Amygdala (tissue), 56 donors: ENCODE data around the gene MRPL20.
"Not testable (repeated sequence)": the region's sequence is repeated elsewhere in the genome, so short reads cannot be mapped to it uniquely, and the experiment has no call there.

Experiments
- DNase-seq, 56 donors: peaks; one replicate each; lab custom pipeline; 2025; lab: John Stamatoyannopoulos, UW

MRPL20 gene

DNA sequence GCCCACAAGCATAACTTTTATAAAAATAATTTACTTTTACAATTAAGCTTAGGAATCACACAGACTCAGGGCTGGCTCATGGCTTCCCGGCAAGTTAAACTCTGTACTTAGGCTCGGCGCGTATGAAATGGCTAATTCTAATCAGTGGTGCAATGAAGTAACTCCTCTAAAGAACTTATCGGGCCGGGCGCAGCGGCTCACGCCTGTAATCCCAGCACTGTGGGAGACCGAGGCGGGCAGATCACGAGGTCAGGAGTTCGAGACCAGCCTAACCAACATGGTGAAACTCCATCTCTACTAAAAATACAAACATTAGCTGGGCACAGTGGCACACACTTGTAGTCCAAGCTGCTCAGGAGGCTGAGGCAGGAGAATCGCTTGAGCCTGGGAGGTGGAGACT is 37.0 kb downstream of the MRPL20 start:
- not testable (repeated sequence) for DNase-seq

DNA sequence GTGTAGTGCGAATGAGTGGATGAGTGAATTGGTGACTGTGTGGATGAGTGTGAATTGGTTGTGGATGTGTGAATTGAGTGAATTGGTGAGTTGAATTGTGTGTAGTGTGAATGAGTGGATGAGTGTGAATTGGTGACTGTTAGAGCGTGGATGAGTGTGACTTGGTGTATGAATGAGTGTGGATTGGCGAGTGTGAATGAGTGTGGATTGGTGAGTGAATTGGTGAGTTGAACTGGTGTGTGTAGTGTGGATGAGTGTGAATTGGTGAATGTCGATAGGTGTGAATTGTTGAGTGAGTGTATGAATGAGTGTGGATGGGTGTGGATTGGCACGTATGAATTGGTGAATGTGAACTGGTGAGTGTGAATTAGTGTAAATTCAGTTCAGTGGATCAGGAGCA is 39.8 kb downstream of the MRPL20 start:
- no peak for DNase-seq

DNA sequence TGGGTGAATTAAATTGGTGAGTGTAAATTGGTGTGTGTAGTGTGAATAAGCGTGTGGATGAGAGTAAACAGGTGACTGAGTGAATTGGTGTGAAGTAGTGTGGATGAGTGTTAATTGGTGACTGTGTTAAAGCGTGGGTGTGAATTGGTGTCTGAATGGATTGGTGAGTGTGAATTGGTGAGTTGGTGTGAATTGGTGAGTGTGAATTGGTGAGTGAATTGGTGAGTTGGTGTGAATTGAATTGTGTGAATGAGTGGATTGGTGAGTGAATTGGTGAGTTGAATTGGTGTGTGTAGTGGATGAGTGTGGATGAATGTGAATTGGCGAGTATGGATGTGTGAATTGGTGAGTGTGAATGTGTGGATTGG is 40.4 kb downstream of the MRPL20 start:
- DNase-seq: no peak

DNA sequence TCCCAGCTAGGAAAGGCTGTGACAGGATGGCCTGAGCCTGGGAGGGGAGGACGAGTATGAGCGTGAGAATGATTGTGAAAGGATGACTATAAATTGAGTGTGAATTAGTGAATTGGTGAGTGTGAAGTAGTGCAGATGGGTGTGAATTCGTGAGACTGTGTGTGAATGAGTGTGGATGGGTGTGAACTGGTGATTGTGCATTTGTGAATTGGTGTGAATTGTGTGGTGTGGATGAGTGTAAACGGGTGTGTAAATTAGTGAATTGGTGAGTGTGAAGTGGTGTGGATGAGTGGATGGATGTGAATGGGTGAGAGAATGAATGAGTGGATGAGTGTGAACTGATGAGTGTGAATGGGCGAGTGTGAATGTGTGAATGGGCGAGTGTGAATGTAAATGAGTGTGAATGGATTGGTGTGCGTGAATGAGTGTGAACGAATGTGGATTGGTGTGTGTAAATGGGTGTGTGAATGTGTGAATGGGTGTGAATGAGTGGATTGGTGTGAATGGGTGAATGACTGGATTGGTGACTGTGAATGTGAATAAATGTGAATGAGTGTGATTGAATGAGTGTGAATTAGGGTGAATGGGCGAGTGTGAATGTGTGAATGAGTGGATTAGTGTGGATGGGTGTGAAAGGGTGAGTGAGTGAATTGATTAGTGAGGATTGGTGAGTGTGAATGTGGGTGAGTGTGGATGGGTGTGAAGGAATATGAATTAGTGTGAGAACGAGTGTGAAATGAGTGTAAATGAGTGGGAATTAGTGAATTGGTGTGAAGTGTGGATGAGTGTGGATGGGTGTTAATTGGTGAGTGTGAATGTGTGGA is 41.0 kb downstream of the MRPL20 start:
- no peak for DNase-seq

DNA sequence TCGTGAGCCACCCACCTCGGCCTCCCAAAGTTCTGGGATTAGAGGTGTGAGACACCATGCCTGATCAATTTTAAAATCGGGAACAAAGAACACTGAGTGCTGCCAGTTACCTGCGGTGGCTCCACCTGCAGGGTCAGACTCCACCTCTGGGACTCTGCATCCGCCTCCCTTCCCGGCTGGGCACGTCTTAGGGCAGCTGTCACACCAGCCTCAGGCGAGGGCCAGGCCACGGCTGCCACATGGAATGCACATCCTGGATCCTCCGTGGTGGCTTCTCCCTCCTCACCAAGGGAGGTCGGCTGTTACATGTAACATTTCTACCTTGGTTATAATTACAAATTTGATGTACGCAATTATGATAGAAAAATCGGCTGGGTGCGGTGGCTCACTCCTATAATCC is 42.8 kb downstream of the MRPL20 start:
- no peak for DNase-seq

DNA sequence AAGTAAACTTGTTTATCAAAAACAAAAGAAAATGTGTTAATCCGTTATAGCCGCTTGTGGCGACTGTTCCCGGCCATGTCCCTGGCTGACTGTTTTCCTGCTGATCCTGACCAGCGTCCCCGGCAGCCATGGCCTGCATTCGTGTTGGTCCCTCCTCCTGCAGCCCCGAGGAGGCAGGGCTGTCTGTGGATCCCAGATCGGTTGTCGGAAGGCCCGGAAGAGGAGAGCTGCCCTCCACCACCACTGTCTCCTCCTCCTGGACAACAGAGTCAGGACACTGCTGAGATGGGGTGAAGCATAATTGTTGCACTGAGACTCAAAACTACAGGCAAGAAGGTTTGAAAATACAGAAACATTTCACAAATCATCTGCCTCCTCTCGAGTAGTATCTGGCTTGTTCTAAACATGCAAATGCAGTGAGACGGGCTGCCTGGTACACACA is 45.1 kb downstream of the MRPL20 start:
- no peak for DNase-seq

DNA sequence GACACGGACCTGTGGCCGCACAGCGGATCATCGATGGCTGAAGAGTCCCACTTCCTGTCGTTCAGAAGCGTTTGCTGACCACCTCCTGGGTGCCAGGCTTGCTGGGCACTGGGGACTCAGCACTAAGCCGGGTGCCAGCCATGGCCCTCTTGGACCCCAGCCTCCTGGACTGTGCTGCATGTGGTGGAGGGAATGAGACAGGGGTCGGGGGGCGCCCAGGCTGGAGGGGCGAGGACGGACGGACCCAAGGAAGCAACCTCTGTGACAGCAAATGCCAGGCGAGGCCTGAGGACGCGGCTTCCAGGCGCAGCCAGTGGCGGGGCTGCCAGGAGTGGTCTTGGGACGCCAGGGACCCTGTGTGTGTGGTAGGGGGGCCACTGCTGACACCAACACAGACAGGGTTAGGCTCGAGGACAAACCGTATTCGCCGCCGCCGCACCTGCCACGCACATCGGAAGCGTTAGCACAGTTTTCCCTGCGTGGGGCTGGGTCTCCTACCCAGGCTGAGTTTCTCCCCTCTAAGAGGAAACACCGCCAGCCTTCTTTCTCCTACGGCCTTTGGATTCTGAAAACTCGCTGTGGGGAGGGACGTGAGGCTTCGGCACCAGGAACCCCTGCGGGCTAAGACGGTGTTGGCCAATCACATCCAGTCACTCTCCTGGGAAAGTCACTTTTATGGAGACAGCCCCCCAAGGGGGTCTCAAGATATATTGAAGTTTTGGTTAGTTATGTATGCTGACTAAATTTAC is 45.7 kb downstream of the MRPL20 start:
- no peak for DNase-seq

DNA sequence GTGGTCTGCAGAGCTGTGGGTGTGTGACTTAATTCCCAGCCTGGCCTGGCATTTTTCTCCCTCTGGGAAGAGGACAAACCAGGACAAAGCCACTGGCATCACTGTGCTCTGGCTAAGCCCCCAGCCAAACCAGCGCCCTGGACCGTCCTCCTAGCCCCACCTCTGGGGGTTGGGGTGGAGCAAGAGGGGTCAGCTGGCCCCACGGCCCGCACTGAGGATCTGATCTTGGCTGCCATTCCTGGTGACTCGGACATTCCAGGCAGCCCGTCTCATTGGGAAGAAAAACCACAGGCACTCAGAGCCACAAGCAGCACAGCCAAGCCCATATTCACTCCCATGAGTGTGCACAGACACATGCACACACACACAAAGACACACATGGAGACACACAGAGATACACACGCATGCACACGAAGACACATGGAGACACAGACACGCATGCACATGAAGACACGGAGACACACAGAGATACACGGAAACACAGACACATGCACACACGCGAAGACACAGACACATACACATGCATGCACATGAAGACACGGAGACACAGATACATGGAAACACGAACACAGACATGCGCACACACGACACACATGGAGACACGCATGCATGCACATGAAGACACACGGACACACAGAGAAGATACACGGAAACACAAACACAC is 46.5 kb downstream of the MRPL20 start:
- DNase-seq: peak in 2 of 56 donors; percentile 14

DNA sequence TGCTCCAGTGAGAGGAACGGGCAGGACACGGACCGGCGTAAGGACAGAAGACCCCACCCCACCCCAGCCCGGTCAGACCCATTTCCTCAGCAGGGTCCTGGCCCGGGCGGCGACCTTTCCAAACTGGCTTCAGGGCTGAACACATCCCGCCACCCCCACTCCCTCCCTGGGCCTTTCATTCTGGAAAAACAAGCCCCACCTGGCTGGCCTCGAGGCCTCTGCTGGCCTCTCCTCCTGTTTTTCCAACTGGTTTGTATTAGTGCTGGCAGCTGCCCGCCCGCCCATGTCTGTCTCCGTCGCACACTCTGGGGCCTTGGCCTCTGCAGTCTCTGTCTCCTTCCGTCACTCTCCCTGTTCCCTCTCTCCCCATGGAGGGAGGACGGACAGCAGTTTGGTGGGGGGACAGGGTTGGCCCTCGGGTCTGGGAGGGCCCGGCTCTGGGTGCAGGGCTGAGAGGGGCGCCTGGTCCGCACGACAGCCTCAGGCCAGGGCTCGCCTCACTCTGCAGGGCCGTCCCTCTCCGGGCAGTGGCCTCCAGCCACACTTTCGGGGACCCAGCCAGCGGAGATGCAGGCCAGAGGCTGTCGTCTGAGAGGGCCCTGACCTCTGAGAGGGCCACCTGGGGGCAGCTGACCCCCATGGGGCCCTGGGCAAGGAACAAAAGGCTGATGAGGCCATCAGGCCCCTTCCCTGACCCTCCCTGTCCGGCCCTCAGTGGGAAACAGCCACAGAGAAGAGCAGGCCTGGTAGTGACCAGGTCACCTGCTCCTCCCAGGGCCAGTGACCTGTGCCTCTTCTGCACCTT is 47.2 kb downstream of the MRPL20 start:
- DNase-seq: no peak

DNA sequence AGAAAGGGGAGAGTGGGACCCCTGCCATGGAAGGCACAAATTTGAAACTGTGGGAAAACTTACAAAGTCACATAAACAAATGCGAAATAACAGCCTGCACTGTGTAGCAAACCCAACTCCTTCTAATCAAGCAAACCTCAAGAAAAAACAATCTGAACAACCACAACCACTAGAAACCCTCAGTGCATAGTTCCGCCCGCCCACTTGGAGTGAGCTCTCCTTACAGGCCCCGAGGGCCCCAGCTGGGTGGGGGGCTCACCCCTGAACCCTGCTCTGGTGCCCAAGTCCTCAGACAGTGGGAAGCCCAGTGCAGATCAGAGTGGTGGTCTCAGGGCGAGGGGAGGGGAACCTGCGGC is 47.8 kb downstream of the MRPL20 start:
- DNase-seq: no peak

DNA sequence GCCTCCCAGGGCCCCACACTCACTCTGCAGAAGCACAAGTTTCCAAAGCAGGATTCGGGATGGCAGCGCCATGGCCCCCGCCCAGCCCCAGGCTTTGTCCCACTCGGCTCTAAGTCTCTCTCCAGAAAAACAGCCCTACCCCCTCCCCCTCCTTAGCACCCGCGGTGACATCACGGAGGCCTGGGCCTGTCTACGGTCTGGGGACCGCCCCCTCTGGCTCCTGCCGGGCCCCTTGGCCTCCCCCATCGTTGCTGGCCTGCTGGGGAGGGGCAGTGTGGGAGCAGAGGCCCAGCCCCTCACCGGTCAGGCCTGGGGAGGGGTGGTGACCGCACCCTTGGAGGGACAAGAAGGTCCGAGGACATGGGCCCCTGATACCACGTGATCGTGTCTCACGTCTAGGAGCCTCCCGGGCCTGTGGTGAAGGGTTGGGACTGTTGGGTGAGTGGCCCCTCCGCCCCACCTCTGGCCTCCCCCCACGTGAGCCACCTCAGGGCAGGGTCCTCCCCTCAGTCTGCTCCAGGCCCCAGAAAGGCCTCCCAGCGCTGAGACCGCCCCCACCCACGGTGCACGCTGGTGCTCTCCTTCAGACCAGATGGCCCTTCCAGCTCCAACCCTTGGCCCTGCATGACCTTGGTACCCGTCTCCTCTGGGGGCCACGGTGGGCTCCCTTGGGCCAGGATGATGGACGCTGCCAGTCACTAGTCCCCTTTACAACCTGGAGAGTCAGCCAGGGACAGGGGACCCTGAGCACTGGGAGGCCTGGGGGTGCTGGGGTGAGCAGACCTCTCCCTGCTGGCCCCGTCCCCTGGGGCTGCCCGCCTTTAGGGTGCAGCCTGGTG is 48.4 kb downstream of the MRPL20 start, which contains the start of gene MXRA8:
Gene MXRA8, minus strand, starts transcription at position 123 of the 839 bp plus-strand sequence. Its CDS starts 51 bp downstream, at position 72.
- DNase-seq: peak in 9 of 56 donors; percentile 17 to 58 (median 28)

DNA sequence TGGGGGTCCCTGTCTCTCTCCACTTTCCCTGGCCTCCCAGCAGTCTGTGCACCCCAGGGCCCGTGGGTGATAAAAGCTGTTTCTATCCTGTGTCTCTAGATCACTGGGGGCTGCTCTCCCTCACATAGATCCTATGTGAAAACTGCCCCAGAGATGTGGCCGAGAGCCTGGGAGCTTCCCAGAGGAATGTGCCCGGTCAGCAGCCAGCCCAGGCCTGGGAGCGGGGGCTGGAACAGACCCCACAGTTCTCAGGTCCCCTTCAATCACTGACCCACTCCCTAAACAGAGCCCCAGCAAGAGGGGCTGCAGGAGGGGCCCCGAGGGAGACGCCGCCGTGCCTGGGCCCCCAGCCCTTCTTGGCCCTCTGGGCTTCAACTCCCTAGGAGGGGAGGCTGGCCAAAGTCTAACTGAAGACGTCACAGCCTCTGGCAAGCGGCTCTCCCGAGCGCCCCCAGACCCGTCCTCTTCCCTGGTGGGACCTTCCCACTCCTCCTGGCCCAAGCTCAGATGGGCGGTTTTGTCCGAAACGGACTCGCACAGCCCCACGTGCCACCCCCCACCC is 49.1 kb downstream of the MRPL20 start:
- DNase-seq: peak in 1 of 56 donors; percentile 38

DNA sequence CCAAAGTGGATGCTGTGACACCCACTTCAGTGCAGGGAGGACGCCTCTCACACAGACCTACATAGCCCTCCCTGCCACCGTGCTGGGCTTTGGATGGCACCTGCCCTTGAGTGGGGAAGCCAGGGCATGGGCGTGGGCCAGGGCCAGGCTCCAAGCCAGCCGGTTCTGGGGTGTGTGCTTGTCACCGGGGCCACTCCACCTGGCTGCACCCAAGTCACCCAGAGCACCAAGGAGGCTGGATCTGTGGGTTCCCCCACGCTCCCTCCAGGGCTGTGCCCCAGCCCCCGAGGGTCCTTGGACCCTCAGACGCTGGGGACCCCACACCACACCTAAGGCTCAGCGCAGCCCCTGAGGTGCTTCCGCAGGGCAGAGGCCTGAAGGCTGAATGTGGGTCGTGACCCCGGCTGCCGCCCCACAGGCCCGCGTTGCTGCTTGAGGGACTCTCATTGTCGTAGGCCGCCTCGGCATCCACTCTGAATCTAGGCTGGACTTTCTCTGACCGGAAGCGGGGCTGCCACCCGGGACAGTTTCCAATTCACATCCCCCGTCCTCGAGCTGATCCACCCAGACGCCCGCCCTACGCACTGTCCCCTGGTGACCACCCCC is 50.2 kb downstream of the MRPL20 start:
- DNase-seq: no peak

DNA sequence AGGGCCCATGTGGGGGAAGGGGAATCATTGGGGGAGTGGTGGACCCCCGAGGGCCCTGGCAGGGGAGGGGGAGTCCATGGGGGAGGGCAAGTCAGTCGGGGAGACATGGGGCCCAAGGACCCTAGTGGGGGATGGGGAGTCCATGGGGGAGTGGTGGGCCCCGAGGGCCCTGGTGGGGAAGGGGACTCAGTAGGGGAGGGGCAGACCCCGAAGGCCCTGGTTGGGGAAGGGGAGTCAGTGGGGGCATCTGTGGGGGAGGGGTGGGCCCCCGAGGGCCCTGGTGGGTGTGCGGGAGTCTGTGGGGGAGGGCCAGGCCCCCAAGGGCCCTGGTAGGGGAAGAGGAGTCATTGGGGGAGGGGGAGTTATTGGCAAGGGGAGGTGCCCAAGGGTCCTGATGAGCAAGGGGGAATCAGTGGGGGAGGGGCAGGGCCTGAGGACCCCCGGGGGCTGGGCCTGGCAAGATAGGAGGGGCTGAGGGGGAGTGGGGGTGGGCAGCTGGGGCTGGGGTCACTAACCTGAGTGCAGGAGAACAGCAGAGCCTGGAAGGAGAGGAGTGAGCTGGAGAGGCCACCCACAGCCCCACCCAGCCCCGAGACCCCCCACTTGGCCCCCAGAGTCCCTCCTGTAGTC is 50.8 kb downstream of the MRPL20 start:
- DNase-seq: no peak

DNA sequence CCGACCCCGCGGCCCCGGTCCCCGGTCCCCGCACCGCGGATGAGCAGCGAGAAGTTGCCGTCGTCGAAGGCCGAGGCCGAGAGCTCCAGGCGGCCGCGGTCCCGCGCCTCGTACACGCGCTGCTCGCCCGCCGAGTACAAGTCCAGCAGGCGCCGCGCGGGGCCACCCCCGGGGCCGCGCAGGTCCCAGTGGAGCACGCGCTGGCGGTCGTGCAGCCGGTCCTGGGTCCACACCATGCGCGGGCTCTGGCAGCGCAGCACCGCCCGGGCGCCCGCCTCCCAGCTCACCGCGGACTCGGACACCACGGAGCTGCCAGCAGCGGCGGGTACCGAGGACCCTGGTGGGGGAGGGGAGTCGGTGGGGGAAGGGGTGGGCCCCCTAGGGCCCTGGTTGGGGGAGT is 51.7 kb downstream of the MRPL20 start:
- peak in 6 of 56 donors; percentile 7 to 50 (median 40) for DNase-seq

DNA sequence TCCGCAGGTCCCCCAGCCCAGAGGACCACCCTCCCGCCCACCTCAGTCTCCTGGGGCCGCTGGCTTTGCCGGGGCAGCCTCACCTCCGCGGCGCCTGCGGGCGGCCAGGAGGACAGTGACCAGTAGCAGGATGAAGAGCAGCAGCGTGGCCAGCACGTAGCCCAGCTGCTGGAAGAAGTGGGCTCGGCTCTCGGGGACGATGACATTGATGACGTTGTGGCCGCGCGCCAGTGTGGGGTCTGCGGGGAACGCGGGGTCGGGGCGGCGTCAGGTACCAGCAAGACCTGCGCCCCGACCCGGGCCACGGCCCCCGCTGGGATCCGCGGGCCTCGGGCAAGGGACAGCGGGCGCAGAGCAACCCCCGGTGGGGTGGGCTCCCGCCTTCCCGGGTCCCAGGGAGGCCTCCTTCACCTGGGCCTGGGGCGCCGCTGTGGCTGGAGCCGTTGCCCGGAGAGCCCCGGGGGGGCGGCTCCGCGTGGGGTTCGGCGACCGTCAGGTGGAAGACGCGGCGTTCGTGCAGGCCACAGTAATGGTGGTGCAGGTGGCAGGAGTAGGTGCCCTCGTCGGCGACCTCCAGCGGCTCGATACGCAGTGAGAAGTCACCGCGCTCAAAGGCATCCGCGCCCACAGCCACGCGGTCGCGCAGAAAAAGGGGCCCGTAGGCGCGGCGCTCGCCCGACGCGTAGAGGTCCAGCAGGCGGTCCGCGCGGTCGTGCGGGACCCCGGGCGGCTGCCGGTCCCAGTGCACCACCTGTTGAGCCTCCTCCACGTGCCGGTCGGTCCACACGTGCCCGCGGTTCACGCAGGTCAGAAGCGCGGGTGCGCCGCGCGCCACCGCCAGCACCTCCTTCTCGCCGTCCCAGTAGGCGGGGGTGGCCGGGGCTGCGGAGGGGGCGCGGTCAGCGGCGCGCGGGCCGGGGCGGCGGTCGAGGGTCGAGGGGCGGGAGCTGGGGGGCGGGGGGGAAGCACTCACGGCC is 52.5 kb downstream of the MRPL20 start:
- no peak for DNase-seq
